Right hindlimb (tissue), 1 donor: Measurements from ENCODE around the gene FAM20C.

ENCODE experiments used
- DNase-seq: peaks from one replicate; pipeline ENCODE4 v3.0.0-alpha.2; 2018

Gene FAM20C

GRCh38 chr7:247636-248035, 55.3 kb downstream of the FAM20C start:
- DNase-seq: no peak

DNA sequence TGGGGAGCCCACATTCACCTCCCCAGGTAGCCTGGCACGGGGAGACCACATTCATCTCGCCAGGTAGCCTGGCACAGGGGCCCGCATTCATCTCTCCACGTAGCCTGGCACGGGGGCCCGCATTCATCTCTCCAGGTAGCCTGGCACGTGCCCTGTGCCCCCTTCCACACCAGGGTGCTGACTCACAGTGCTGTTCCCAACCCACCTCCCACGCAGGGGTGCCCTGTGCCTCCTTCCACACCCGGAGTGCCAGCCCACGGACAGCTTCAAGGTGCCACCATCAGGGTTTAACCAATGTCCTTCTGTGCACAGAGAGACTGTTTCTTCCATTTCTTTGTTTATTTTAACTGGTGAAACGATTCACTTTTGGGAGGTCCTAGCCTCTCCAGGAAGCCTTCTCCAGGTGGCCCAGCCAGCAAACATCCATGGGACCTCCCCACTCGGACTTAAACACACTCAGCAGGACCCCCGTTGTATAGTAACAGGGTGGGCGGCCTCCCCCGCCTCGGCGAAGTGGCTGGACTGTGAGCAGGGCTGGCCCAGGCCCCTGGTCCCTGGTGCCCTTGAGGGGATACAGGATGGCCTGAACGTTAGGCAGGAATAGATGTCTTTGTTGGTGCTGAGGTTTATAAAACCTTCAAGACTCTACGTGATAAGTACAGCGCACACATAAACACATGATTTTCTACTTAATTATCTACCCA, 56.5 kb downstream of the FAM20C start:
- no peak for DNase-seq

DNA sequence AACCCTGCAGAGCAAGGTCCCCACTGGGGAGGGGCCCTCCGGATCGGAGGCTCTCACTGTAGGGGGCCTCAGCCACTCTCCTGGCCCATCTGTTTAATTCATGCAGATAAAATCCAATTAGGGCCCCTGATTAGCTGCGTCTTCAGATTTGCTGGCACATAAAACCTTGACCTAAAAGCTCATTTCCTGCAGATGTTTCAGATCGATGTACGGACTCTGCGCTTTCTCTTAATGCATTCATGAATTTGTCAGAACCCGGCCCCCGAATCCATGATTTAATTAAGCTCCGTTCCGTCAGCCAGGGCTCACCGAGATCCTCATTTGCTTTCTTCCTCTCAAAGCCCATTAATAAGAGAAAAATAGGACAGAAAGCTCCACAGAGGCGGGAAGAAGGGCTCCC, 57.6 kb downstream of the FAM20C start:
- DNase-seq: no peak

GRCh38 chr7:250523-250922, 58.2 kb downstream of the FAM20C start:
- DNase-seq: no peak

- no peak for DNase-seq
Observed at GRCh38 chr7:251005-251404, 58.6 kb downstream of the FAM20C start.

DNA sequence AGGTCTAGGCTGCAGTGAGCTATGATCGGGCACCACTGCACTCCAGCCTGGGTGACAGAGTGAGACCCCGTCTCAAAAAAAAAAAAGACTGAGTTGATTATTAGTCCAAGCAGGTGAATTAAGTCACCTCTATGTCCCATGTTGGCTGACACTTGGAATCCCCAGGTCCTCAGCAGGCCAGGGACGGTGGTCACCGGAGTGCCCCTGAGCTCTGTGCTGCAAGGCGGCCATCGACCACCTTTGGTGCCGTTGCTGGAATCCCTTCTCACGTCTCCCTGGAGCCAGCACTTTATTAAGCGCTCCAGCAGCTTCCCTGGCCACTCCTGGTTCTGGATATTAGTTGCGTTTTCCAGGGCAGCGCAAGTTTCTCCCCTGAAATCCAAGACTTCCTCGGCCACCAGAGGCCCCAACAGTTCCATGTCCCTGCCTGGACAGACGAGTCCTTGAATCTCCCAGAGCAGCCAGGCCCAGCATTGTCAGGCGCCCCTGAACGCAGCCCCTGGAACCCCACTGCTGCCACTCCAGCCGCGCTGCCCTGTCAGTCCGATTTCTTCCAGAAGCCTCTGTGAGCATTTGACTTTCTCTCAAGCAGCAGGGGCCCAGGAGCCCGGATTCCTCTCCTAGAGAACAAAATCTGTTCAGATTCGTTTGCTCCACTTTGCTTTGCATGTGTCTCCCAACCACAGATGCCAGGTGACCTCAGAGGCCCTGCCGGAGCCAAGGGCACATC, 59.2 kb downstream of the FAM20C start:
- no peak for DNase-seq

DNA sequence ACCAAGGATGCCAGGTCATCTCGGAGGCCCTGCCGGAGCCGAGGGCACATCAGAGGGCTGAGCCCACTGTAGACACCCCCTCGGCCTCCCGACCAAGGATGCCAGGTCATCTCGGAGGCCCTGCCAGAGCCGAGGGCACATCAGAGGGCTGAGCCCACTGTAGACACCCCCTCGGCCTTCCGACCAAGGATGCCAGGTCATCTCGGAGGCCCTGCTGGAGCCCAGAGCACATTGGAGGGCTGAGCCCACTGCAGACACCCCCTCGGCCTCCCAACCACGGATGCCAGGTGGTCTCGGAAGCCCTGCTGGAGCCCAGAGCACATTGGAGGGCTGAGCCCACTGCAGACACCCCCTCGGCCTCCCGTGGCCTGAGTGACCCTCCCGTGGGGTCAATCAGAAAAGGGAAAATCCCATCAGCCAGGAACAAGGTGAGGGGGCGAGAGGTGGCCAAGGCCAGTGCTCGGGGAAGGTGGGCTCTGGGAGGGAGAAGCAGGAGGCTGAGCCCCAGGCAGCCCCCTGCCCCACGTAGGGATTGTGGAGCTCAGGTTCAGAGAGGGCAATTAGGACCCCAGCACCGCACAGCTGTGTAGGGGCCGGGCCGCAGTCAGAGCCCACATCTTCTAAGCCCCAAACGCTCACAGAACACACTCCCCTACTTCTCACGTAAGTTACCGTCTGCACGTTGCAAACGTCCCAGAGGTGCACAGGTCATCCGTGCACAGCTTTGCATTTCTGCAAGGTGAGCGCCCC, 60.0 kb downstream of the FAM20C start:
- no peak for DNase-seq

- no peak for DNase-seq
Observed at GRCh38 chr7:252981-253380, 60.6 kb downstream of the FAM20C start.

DNA sequence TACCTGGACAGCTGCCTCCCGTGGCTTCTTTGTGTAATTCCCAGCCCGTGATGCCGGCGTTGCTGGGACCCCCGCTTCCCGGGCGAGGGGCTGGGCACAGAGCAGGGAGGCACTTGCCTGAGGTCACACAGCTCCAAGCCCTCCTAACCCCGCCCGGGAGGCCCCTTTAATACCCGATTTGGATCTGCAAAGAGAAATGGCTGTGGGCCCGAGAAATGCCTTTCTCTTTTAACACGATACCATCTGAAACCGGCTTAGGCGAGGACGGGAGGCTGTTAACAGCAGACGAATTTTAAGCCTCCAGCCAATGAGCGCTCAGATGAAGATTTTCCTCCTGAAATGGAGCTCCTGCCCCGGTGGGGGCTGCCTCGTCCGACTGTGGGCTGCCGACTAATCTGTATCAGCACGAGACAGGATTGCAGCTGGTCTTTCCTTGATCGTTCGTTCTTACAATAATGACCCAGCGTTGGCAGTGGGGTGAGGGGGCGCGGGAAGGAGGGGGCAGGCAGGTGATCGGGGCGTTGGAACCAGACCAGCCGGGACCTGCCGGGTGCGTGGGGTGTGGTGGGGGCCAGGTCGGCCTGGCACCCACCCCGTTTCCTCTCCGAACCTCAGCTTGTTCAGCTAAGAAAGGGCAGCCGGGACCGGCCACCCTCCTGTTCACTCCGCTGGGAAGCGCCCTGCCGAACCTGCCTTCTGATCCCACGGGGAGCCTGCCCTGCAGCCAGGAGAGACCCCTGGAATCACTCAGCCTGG, 61.4 kb downstream of the FAM20C start:
- DNase-seq: no peak

- DNase-seq: no peak
Observed at GRCh38 chr7:254337-255037, 62.1 kb downstream of the FAM20C start.

- DNase-seq: no peak
Observed at GRCh38 chr7:255038-255435, 62.7 kb downstream of the FAM20C start.

DNA sequence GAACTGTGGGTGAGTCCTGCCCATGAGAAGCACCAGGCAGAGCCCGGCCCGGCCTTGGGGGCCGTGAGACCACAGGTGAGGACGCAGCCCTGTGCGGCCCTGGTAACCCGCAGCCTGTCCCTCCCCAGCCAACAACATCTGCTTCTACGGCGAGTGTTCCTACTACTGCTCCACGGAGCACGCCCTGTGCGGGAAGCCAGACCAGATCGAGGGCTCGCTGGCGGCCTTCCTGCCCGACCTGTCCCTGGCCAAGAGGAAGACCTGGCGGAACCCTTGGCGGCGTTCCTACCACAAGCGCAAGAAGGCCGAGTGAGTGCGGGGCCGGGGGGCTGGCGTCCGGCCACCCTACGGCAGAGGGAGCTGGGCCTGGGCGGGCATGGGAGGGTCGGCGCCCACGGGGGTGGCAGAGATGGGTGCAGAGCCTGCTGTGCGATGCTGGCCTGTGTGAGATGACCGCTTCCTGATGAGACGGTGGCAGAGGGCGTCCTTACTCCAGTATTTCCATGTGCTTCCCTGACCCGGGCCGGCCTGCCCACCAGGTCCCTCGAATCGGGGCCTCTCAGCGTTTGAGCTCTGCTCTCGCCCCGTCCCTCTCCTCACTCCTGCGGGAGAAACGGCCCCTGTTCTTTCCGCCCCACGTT, 63.5 kb downstream of the FAM20C start:
- DNase-seq: no peak

DNA sequence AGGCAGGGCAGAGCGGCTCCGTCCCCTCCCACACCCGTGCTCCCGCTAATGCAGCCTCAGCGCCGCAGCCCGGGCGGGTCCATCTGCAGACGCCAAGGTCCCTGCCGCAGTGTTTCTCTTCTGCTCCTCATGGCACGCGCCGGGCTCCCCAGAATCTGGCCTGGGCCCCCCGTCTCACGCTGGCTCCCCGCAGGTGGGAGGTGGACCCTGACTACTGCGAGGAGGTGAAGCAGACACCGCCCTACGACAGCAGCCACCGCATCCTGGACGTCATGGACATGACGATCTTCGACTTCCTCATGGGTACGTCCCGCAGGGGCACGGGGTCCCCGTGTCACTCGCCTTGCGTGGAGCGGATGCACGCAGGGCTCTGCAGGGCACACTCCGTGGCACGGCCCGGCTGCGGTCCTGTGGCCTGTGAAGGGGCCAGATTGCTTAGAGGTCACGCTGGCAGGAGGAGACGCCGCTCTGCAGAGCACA, 64.1 kb downstream of the FAM20C start:
- DNase-seq: no peak

GRCh38 chr7:256981-257646, 64.7 kb downstream of the FAM20C start:
- DNase-seq: no peak

DNA sequence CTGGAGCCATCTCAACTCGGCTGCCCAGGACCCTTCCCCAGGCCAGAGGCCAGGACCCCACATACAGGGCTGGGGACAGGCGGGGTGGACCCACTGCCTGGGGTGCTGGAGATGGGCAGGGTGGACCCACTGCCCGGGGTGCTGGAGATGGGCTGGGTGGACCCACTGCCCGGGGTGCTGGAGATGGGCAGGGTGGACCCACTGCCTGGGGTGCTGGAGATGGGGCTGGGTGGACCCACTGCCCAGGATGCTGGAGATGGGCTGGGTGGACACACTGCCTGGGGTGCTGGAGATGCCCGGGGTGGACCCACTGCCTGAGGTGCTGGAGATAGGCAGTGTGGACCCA, 65.2 kb downstream of the FAM20C start:
- no peak for DNase-seq

- DNase-seq: no peak
Observed at GRCh38 chr7:258476-259190, 66.3 kb downstream of the FAM20C start.

DNA sequence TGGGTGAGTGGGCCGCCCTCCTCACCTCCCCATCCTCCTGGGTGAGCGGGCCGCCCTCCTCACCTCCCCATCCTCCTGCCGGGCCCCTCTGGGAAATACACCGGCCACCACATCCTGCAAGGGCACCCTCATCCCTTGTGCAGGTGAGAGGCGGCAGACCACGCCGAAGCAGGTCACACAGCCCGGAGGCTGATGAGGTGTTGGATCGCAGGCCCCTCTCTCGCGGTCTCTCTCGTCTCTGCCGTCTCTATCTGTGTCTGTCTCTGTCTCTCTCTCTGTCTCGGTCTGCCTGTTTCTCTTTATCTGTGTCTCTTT, 66.8 kb downstream of the FAM20C start:
- no peak for DNase-seq

DNA sequence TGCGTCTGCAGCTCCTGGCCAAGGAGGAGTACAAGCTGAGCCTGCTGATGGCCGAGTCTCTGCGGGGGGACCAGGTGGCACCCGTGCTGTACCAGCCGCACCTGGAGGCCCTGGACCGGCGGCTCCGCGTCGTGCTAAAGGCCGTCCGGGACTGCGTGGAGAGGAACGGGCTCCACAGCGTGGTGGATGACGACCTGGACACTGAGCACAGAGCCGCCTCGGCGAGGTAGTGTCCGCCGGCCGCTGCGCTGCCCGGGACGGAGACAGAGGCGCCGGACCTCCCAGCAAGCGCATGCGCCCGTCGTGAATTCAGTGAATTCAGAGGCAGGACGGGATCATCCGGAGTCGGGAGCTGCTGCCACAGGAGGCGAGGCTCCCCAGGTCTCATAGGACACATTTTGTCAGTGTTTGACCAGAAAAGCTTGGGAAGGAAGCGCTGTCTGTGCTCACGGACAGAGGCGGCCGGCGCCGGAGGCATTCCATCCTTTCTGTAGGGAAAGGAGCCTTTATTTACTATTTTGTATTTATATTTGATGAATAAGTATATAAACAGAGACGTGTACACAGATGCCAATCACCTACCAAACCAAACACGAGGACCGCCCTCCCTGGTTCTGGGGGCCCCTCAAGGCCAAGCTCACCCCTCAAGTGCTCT, 67.5 kb downstream of the FAM20C start:
- DNase-seq: no peak

DNA sequence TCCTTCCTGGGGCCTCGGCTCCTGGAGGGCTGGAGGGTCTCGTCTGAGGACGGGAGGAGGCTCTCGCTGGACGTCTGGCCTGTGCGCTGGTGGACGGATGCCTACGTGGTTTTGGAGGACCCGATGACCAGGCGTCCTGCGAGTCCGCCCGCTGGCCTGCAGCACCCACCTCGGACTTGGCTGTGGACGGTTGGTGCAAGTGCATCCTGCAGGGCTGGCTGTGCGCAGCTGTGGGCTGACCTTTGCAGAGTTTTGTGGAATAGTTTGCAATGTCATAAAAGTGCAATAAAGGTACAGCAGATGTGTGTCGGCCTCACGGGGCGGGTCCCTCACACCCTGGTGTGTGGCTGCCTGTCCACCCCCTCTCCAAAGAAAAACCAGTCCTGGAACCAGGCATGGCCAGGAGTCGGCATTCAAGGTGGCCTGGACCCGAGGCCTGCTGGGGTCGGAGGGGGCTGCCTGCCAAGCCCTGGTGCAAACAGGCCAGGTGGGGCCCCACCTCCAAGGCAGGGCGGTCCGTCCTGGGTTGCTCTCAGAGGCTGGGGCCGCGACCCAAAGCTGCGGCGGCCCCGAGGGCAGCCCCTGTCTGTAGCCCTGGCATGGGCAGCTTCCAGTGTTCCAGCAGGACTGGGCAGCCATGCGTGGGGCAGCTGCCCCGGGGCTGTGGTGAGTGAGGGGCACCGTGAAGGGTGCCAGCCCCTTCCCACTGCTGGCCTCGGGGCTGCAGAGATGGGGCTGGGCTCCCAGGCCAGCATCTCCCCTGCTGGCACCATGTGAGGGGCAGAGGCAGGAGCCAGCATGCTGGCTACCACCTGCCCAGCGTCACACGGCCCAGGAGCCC, 68.3 kb downstream of the FAM20C start:
- DNase-seq: no peak
